Hematopoietic multipotent progenitor cell treated with erythropoietin and hydrocortisone succinate and interleukin-3 and kit ligand, for 4 days (in vitro differentiated cells): ENCODE measurements around the gene FAM174B.

Source experiments
- DNase-seq: peaks from one replicate; pipeline ENCODE4 v3.0.0-alpha.2; 2015

Gene FAM174B

GRCh38 chr15:92596623-92597022 is 59.0 kb downstream of the FAM174B start:
- DNase-seq = no peak

GRCh38 chr15:92595506-92596381 is 59.8 kb downstream of the FAM174B start:
- no peak for DNase-seq

GRCh38 chr15:92591275-92591674 is 64.3 kb downstream of the FAM174B start:
- no peak for DNase-seq

GRCh38 chr15:92586966-92587365 is 68.6 kb downstream of the FAM174B start:
- DNase-seq = no peak

GRCh38 chr15:92586383-92586942 is 69.1 kb downstream of the FAM174B start:
- DNase-seq = no peak

- DNase-seq = no peak
These were observed 71.5 kb downstream of the FAM174B start for GRCh38 chr15:92584105-92584504.

GRCh38 chr15:92583096-92584034 is 72.2 kb downstream of the FAM174B start:
- DNase-seq = no peak

GRCh38 chr15:92582206-92582605 is 73.4 kb downstream of the FAM174B start:
- DNase-seq = no peak

- no peak for DNase-seq
These were observed 74.6 kb downstream of the FAM174B start for GRCh38 chr15:92580933-92581445.

GRCh38 chr15:92580521-92580920 is 75.1 kb downstream of the FAM174B start:
- no peak for DNase-seq

GRCh38 chr15:92579931-92580470 is 75.6 kb downstream of the FAM174B start:
- DNase-seq = no peak

GRCh38 chr15:92579486-92579885 is 76.1 kb downstream of the FAM174B start:
- no peak for DNase-seq

- DNase-seq = no peak
These were observed 77.3 kb downstream of the FAM174B start for GRCh38 chr15:92578096-92578835.

- no peak for DNase-seq
These were observed 78.9 kb downstream of the FAM174B start for GRCh38 chr15:92576597-92577200.

GRCh38 chr15:92574566-92574965 is 81.0 kb downstream of the FAM174B start:
- no peak for DNase-seq

GRCh38 chr15:92574161-92574560 is 81.4 kb downstream of the FAM174B start:
- no peak for DNase-seq

- DNase-seq = no peak
These were observed 83.8 kb downstream of the FAM174B start for GRCh38 chr15:92571824-92572223.

- DNase-seq = no peak
These were observed 85.2 kb downstream of the FAM174B start for GRCh38 chr15:92570391-92570790.

GRCh38 chr15:92569778-92570177 is 85.8 kb downstream of the FAM174B start:
- no peak for DNase-seq
